ENCODE results near the gene TMEM212.

DNA sequence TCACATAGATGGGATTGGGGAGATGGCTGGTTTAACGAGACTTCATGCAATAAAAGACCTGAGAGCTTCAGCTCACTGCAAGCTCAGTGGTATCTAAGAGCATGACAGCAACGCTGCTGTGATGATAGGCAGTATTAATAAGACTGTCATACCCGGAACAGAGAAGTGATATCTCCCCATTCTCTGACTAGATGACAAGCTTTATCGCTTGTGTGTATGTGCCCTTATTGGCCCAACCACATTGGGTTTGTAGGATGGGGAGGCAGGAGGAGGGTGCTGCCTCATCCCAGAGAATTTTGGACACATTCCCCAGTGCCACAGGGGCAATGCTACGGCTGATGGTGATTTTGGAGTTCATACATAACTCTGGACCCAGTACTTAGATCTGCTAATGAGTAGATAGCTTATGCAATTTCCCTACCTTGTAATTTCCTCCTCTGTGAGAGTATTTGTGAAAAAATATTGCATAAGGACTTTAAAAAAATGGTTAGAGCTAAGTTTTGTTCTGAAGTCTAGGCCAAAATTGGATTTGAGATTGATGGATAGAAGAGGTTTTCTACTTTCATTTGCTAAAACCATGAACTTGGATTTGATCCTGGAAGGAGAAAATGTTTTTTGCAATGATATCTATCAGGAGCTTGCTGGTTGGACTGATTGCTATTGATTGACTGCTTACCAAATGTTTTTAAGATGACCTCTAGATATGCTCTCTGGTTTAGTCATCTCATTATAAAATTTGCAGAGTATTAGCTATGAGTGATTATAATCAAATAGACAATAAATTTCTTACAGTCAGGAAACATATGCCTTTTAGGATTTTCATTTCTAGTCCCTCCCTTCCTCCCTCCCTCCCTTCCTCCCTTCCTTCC, 14.0 kb upstream of the TMEM212 start:
- no peak for TF ChIP-seq CTCF (optimal IDR thresholded peaks at IDR 0.05 in 1 of 3, IDR thresholded peaks at IDR 0.05 in 1 of 3, conservative IDR thresholded peaks at IDR 0.05 in 1 of 3; ENCODE audit: extremely low read depth in 1 of 3, insufficient read depth in 2 of 3, low read length in 3 of 3)
- no peak for TF ChIP-seq EZH2 (IDR thresholded peaks at IDR 0.05; ENCODE audit: low read length)
